Activated T-helper 1 cell treated with anti-CD3 and anti-CD28 coated beads, Interleukin-12 subunit alpha, Interleukin-12 subunit beta, Interleukin-2, Interleukin-4 antibody, amounts not matched to agents 30 ng/mL and 10 ng/mL and 1 ng/mL, durations not matched to agents 14 hours and 24 hours and 36 hours (primary cell): ENCODE results near the gene BDNF. TPM values are rescaled to one million over a fixed set of nuclear protein-coding genes. Genes with fewer than 3 reads are reported as not detected.

Experiments used
- DNase-seq: peaks from one replicate; pipeline ENCODE4 v3.0.0; 2021; ENCODE audit warnings: low spot score
- H3K27ac Mint-ChIP-seq: one replicate; pipeline ENCODE4 v1.8.0; 2021; ENCODE audit warnings: mild to moderate bottlenecking, mixed read lengths
- H3K27me3 Mint-ChIP-seq: one replicate; pipeline ENCODE4 v1.8.0; 2022; ENCODE audit warnings: mild to moderate bottlenecking, moderate library complexity, mixed read lengths; ENCODE audit not compliant: insufficient read depth
- H3K36me3 Mint-ChIP-seq: one replicate; pipeline ENCODE4 v1.8.0; 2021; ENCODE audit warnings: low read depth, mixed read lengths
- H3K4me1 Mint-ChIP-seq: one replicate; pipeline ENCODE4 v1.8.0; 2021; ENCODE audit warnings: low read depth, mixed read lengths
- H3K4me3 Mint-ChIP-seq: one replicate; pipeline ENCODE4 v1.8.0; 2021; ENCODE audit warnings: mild to moderate bottlenecking, moderate library complexity, mixed read lengths
- H3K9me3 Mint-ChIP-seq: one replicate; pipeline ENCODE4 v1.8.0; 2021; ENCODE audit warnings: mixed read lengths
- intact Hi-C: fragments of 100-400 bp; cut with micrococcal nuclease; formaldehyde crosslinking; loops from one replicate; pipeline ENCODE4 v1.15.1; 2024
- total RNA-seq: library from RNA; stranded (reverse); gene quantifications from 2 replicates; pipeline ENCODE4 v1.2.3, GENCODE V29; 2022

BDNF gene
- total RNA-seq, 1 donor from 2014 or later = not detected

- H3K9me3 Mint-ChIP-seq = no peaks in the 10 kb centered on the region
- H3K4me3 Mint-ChIP-seq = no peak overlapping the region
- intact Hi-C loops = no loop called here
- no peak overlapping the region for H3K27ac Mint-ChIP-seq
- no peaks in the 10 kb centered on the region for H3K36me3 Mint-ChIP-seq
- no peaks in the 10 kb centered on the region for H3K4me1 Mint-ChIP-seq
- no peak for DNase-seq
- no peaks in the 10 kb centered on the region for H3K27me3 Mint-ChIP-seq
Measured at GRCh38 chr11:27614092-27614491, 86.2 kb downstream of the BDNF start.

GRCh38 chr11:27612932-27613880 lies 87.0 kb downstream of the BDNF start:
- H3K9me3 Mint-ChIP-seq = no peaks in the 10 kb centered on the region

GRCh38 chr11:27611947-27612455 lies 88.3 kb downstream of the BDNF start:
- no peaks in the 10 kb centered on the region for H3K4me1 Mint-ChIP-seq

More at GRCh38 chr11:27612932-27613880, 87.0 kb downstream of the BDNF start:
- H3K27ac Mint-ChIP-seq = no peak overlapping the region
- H3K4me1 Mint-ChIP-seq = no peaks in the 10 kb centered on the region
- intact Hi-C loops = no loop called here
- DNase-seq = no peak
- no peaks in the 10 kb centered on the region for H3K27me3 Mint-ChIP-seq
- H3K36me3 Mint-ChIP-seq = no peaks in the 10 kb centered on the region
- no peak overlapping the region for H3K4me3 Mint-ChIP-seq

GRCh38 chr11:27611390-27611789 lies 88.9 kb downstream of the BDNF start:
- DNase-seq = no peak
- Mint-ChIP-seq H3K27ac (no peak overlapping the region), H3K36me3 (no peaks in the 10 kb centered on the region), H3K4me3 (no peak overlapping the region), H3K9me3 (no peaks in the 10 kb centered on the region), H3K27me3 (no peaks in the 10 kb centered on the region), H3K4me1 (no peaks in the 10 kb centered on the region)
- intact Hi-C loops = no loop called here

More at GRCh38 chr11:27611947-27612455, 88.3 kb downstream of the BDNF start:
- no peak for DNase-seq
- no peaks in the 10 kb centered on the region for H3K9me3 Mint-ChIP-seq
- intact Hi-C loops = no loop called here
- no peak overlapping the region for H3K4me3 Mint-ChIP-seq
- H3K36me3 Mint-ChIP-seq = no peaks in the 10 kb centered on the region
- H3K27me3 Mint-ChIP-seq = no peaks in the 10 kb centered on the region
- no peak overlapping the region for H3K27ac Mint-ChIP-seq

- no peaks in the 10 kb centered on the region for H3K36me3 Mint-ChIP-seq
- no peaks in the 10 kb centered on the region for H3K4me1 Mint-ChIP-seq
- no peaks in the 10 kb centered on the region for H3K9me3 Mint-ChIP-seq
- no peak for DNase-seq
- no peak overlapping the region for H3K27ac Mint-ChIP-seq
- no peaks in the 10 kb centered on the region for H3K27me3 Mint-ChIP-seq
- H3K4me3 Mint-ChIP-seq = no peak overlapping the region
- intact Hi-C loops = no loop called here
Measured at GRCh38 chr11:27610946-27611345, 89.3 kb downstream of the BDNF start.

GRCh38 chr11:27610280-27610679 lies 90.0 kb downstream of the BDNF start:
- Mint-ChIP-seq H3K9me3 (no peaks in the 10 kb centered on the region), H3K27ac (no peak overlapping the region), H3K4me1 (no peaks in the 10 kb centered on the region), H3K4me3 (no peak overlapping the region), H3K36me3 (no peaks in the 10 kb centered on the region), H3K27me3 (no peaks in the 10 kb centered on the region)
- intact Hi-C loops = no loop called here
- DNase-seq = no peak

GRCh38 chr11:27608951-27609350 lies 91.3 kb downstream of the BDNF start:
- H3K27me3 Mint-ChIP-seq = no peaks in the 10 kb centered on the region
- H3K27ac Mint-ChIP-seq = no peak overlapping the region
- no peaks in the 10 kb centered on the region for H3K4me1 Mint-ChIP-seq
- intact Hi-C loops = no loop called here
- no peak for DNase-seq
- no peak overlapping the region for H3K4me3 Mint-ChIP-seq
- H3K9me3 Mint-ChIP-seq = no peaks in the 10 kb centered on the region
- no peaks in the 10 kb centered on the region for H3K36me3 Mint-ChIP-seq

- Mint-ChIP-seq H3K4me3 (no peak overlapping the region), H3K27me3 (no peaks in the 10 kb centered on the region), H3K9me3 (no peaks in the 10 kb centered on the region), H3K36me3 (no peaks in the 10 kb centered on the region), H3K27ac (no peak overlapping the region), H3K4me1 (no peaks in the 10 kb centered on the region)
- DNase-seq = no peak
- intact Hi-C loops = no loop called here
Measured at GRCh38 chr11:27605422-27605821, 94.8 kb downstream of the BDNF start.

Other genes with a start within 250 kb of the BDNF start
- 0.05 TPM in 1 of 2 replicates, not detected in the other for gene LGR4, start 227.7 kb downstream of the BDNF start, total RNA-seq
- gene LIN7C, start 193.7 kb downstream of the BDNF start, total RNA-seq = 33.8 and 35.8 TPM in 2 replicates